Measurements from ENCODE around the gene WTIP.
"Not testable (repeated sequence)": the region's sequence is repeated elsewhere in the genome, so short reads cannot be mapped to it uniquely, and the experiment has no call there.

Gene WTIP

DNA sequence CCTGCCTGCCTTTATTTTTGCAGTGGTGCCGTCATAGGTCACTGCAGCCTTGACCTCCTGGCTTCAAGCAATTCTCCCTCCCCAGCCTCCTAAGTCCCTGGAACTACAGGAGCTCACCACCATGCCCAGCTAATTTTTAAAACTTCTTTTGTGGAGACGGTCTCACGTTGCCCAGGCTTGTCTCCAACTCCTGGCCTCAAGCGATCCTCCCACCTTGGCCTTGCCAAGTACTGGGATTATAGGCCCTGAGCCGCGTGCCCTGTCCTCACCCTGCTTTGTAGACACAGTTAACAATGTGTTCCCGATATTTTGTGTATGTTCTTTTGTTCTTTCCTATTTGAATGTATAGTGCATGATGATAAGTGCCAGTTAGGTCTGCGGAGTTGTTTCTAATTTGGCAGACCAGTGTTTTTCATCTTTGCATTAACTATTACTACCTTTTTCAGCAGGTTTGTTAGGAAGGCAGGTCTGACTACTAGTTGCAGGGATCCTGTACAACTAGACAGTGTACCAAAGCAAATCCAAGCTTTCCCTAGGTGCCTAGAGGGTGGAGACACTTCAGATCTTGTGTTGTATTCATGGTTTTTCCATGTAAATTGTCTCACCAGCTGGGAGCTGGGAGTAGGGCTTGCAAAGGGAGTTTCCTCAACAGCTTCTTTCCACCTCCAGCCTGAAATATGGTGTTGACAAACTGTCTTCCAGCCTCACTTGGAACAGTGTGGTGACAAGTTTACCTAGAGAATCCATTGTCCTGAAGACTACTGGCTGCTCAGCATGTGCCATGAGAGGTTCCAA is 9.5 kb upstream of the WTIP start:
- no peak for DNase-seq
- TF ChIP-seq POLR2A (IDR thresholded peaks at IDR 0.05; ENCODE audit: low read length) (no peak), GATA1 (IDR thresholded peaks at IDR 0.05; ENCODE audit: low read depth, low read length) (no peak)

- DNase-seq = no peak
- TF ChIP-seq GATA1 (IDR thresholded peaks at IDR 0.05; ENCODE audit: low read depth, low read length) (no peak), POLR2A (IDR thresholded peaks at IDR 0.05; ENCODE audit: low read length) (no peak)
These were observed 7.1 kb upstream of the WTIP start for GRCh38 chr19:34474233-34474989.

GRCh38 chr19:34475026-34475974 is 6.3 kb upstream of the WTIP start:
- TF ChIP-seq POLR2A (IDR thresholded peaks at IDR 0.05; ENCODE audit: low read length) (no peak), GATA1 (IDR thresholded peaks at IDR 0.05; ENCODE audit: low read depth, low read length) (no peak)
- no peak for DNase-seq

- TF ChIP-seq GATA1 (IDR thresholded peaks at IDR 0.05; ENCODE audit: low read depth, low read length) (no peak), POLR2A (IDR thresholded peaks at IDR 0.05; ENCODE audit: low read length) (no peak)
- no peak for DNase-seq
These were observed 5.5 kb upstream of the WTIP start for GRCh38 chr19:34475975-34476594.

DNA sequence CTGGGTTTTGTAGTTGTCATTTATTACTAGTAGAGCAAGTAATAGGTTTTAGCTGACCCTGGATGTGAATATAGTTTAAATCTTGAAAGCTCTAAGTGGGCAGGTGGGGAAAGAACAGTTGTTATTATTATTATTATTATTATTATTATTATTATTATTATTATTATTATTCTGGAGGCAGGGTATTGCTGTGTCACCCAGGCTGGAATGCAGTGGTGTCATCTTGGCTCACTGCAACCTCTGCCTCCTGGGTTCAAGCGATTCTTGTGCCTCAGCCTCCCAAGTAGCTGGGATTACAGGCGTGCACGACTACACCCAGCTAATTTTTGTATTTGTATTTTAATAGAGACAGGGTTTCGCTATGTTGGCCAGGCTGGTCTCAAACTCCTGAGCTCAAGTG is 3.1 kb upstream of the WTIP start:
- not testable (repeated sequence) for DNase-seq

DNA sequence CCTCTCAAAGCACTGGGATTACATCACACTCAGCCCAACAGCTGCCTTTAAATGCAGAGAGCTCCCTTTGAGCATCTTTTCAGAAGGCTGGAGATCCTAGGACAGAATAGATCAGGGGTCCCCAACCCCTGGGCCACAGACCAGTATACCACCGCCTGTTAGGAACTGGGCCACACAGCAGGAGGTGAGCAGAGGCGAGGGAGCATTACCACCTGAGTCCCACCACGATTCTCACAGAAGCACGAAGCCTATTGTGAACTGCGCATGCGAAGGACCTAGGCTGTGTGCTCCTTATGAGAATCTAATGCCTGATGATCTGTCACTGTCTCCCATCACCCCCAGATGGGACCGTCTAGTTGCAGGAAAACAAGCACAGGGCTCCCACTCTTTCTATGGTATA is 2.2 kb upstream of the WTIP start:
- no peak for TF ChIP-seq POLR2A (IDR thresholded peaks at IDR 0.05; ENCODE audit: low read length)
- TF ChIP-seq GATA1 (IDR thresholded peaks at IDR 0.05; ENCODE audit: low read depth, low read length) = no peak

DNA sequence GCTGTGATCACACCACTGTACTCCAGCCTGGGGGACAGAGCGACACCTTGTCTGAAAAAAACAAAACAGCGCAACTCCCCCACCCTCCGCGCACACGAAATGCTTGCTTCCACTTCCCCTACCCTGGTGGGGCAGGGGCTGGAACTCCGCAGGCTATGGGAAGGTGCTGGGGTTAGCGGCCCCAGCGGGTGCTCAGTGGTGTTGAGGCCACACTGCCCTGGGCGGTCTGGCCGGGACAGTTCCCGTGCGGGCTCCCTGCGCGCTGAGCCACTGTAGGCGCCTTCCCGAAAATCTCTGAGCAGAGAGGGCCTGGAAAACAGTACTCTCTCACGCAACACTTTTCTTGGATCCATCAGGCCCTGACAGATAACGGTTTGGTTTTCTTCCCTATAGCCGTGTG is 1.1 kb upstream of the WTIP start:
- no peak for DNase-seq
- TF ChIP-seq POLR2A (IDR thresholded peaks at IDR 0.05; ENCODE audit: low read length) = no peak
- TF ChIP-seq GATA1 (IDR thresholded peaks at IDR 0.05; ENCODE audit: low read depth, low read length) = no peak

More for the DNA sequence above, 2.2 kb upstream of the WTIP start:
- no peak for DNase-seq

DNA sequence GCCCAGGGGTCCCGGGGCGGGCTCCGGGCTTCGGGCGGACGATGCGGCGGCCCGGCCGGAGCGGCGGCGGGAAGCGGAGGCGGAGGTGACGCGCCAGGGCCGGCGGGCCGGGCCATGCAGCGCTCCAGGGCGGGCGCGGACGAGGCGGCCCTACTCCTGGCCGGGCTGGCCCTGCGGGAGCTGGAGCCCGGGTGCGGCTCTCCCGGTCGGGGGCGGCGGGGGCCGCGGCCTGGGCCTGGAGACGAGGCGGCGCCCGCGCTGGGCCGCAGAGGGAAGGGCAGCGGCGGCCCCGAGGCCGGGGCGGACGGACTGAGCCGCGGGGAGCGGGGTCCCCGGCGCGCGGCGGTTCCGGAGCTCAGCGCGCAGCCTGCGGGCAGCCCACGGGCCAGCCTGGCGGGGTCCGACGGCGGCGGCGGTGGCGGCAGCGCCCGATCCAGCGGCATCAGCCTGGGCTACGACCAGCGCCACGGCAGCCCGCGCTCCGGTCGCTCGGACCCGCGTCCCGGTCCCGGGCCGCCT is 362 bp downstream of the WTIP start:
- TF ChIP-seq POLR2A (IDR thresholded peaks at IDR 0.05; ENCODE audit: low read length) = no peak
- no peak for TF ChIP-seq GATA1 (IDR thresholded peaks at IDR 0.05; ENCODE audit: low read depth, low read length)
- DNase-seq = no peak

DNA sequence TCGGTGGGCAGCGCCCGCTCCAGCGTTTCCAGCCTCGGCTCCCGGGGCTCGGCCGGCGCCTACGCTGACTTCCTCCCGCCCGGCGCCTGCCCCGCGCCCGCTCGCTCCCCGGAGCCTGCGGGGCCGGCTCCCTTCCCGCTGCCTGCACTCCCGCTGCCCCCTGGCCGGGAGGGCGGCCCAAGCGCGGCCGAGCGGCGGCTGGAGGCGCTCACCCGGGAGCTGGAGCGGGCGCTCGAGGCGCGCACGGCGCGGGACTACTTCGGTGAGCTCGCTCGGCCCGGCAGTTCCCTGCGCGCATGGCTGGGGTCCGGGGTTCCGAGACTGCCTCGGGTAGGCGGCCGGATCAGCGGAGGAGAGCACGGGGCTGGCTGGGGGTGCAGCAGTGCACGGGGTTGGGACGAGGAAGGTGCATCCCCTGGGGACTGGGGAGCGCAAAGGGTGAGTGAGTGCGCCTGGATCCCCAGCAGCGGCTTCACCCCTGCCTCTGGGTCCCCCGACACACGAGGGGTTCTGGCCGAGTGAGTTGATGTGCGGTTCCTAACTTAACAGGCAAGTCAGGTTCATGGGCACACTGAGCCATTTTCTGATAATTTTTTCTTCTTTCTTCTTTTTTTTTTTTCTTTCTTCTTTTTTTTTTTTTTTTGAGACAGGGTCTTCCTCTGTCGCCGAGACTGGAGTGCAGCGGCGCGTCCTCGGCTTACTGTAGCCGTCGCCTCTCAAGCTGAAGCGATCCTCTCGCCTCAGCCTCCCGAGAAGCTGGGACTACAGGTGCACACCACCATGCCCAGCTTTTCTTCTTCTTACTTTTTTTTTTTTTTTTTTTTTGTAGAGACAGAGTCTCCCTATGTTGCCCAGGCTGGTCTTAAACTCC is 1.1 kb downstream of the WTIP start:
- TF ChIP-seq GATA1 (IDR thresholded peaks at IDR 0.05; ENCODE audit: low read depth, low read length) (no peak), POLR2A (IDR thresholded peaks at IDR 0.05; ENCODE audit: low read length) (no peak)
- DNase-seq = no peak

DNA sequence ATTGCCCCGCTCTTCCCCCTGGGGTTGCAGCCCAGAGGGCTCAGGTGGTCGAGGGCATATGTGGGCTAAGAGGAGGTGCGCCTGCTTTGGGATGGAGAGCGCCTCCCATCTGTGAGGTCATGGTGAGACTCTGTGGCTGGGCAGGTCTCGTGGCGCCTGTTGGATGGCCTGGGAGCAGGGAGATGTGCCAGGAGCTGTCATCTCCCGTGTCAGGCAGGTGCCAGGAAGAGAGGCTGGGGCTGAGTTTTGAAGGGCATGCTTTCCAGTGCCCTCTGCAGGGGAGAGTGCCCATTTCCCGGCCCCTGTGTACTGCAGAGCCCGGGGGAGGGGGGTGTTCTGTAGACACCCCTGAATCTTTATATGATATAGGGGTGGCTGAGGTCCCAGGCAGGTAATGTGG is 2.8 kb downstream of the WTIP start:
- TF ChIP-seq GATA1 (IDR thresholded peaks at IDR 0.05; ENCODE audit: low read depth, low read length) = no peak
- TF ChIP-seq POLR2A (IDR thresholded peaks at IDR 0.05; ENCODE audit: low read length) = no peak
- DNase-seq = no peak

- no peak for DNase-seq
- TF ChIP-seq GATA1 (IDR thresholded peaks at IDR 0.05; ENCODE audit: low read depth, low read length) = no peak
- TF ChIP-seq POLR2A (IDR thresholded peaks at IDR 0.05; ENCODE audit: low read length) = no peak
These were observed 4.3 kb downstream of the WTIP start for GRCh38 chr19:34485831-34486230.

DNA sequence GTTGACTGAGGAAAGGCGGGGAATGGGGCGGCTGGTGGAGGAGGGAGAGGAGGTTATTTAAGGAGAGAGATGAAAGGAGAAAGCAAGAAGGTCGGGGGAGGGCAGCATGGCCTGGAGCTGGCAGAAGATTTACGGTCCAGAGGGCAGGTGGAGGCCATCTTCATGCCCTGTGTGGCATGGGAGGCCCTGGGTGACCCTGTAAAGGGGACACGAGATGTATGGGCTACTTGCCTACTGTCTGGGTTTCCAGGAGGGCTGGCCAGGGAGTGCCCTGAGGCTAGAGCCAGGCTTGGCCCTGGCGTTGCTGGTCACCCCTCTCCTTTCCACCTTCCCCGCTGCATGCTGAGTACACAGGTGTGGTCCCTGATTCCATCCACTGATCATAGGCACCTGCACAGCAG is 6.1 kb downstream of the WTIP start:
- no peak for TF ChIP-seq POLR2A (IDR thresholded peaks at IDR 0.05; ENCODE audit: low read length)
- TF ChIP-seq GATA1 (IDR thresholded peaks at IDR 0.05; ENCODE audit: low read depth, low read length) = no peak
- DNase-seq = no peak

All from erythroblast (primary cell).